SJCRH30 (cell line): ENCODE results near the gene CEP192. TPM values are rescaled to one million over a fixed set of nuclear protein-coding genes. Genes with fewer than 3 reads are reported as not detected.

Source experiments
- DNase-seq, 2 experiments: peaks; one replicate each; pipeline ENCODE4 v3.0.0-alpha.2; 2015 to 2020
- H3K27ac ChIP-seq: fragments of 250-450 bp; sonication (Bioruptor Pico); 2 replicates; pipeline ENCODE4 v1.5.1; 2020; ENCODE audit warnings: mild to moderate bottlenecking, moderate library complexity
- H3K27me3 ChIP-seq: fragments of 250-450 bp; sonication (Bioruptor Pico); 2 replicates; pipeline ENCODE4 v1.5.1; 2020; ENCODE audit warnings: mild to moderate bottlenecking, moderate library complexity
- H3K36me3 ChIP-seq: fragments of 250-450 bp; sonication (Bioruptor Pico); 2 replicates; pipeline ENCODE4 v1.5.1; 2020; ENCODE audit warnings: mild to moderate bottlenecking, moderate library complexity
- H3K4me1 ChIP-seq: fragments of 250-450 bp; sonication (Bioruptor Pico); 2 replicates; pipeline ENCODE4 v1.5.1; 2020; ENCODE audit warnings: mild to moderate bottlenecking, moderate library complexity
- H3K4me3 ChIP-seq: fragments of 250-450 bp; sonication (Bioruptor Pico); 2 replicates; pipeline ENCODE4 v1.5.1; 2020; ENCODE audit warnings: mild to moderate bottlenecking, moderate library complexity
- H3K9me3 ChIP-seq: fragments of 250-450 bp; sonication (Bioruptor Pico); replicated peaks from 2 replicates; pipeline ENCODE4 v1.5.1; 2020; ENCODE audit warnings: mild to moderate bottlenecking, moderate library complexity
- total RNA-seq: library from RNA; depleted of rRNA; stranded (reverse); fragments of >200 nt; shearing (Covaris generic); gene quantifications from 2 replicates; pipeline ENCODE4 v1.2.3, GENCODE V29; 2014

The CEP192 gene
- total RNA-seq, 1 experiment from 2014 or later = 28.4 TPM

DNA sequence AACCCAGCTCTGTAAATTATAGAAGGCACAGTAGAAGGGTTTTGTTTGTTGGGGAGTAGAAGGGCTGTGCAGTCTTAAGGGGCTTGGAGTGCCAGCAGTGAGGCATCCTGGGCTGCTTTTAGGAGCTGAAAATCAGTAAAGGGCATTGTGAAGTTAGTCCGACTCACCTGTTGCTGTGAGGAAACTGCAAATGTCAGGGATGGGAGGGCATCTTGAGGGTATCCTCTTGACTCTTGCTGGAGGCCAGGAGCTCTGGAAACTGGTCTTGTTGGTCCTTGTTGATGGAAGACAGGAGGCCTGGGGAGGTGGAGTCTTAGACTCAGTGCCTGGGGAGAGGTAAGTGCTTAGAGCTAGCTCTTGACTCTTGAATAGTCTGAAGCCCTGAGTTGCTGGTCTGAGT, 14.1 kb downstream of the CEP192 start:
- no peaks in the 10 kb centered on the region for H3K27me3 ChIP-seq
- H3K36me3 ChIP-seq = peaks cover 2% of the 10 kb centered on the region; the same call in 1 of the 2 replicates
- H3K9me3 ChIP-seq = no peaks in the 10 kb centered on the region

DNA sequence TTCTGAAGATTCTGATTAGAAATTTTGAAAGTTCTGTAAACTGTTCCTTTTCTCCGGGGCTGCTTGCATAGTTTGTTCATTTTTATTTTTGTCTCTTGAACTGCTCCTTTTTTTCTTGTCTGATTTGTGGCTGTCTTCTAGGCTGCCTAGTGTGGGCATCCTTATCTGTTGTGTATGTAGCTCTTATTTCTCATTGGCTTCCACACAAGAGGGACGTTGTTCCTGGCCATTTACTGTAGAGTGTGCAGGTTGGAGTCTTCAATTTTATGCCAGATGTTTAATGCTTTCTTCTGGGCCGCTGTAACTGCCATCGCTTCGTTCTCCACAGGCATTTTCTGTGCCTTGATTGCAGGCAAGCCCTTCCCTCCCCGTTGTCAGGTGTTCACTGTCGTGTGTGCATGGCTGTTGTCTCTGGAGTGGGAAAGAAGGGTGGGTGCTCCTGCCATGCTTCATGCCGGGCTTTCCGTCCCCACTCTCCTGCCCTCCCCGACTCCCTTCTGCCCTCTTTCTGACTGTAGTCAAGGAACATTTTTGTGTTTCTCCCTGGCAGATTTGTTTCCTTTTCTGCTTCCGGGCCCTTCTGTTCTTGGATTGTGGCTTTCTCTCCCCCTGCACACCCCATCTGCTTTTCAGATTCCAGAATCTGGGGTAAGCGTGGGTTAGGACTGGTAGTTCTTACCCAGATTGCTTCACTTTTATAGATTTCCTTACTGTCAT, 15.5 kb downstream of the CEP192 start:
- H3K9me3 ChIP-seq = no peaks in the 10 kb centered on the region
- H3K36me3 ChIP-seq = peaks cover 4% of the 10 kb centered on the region; the same call in 1 of the 2 replicates
- no peaks in the 10 kb centered on the region for H3K4me1 ChIP-seq
- H3K27ac ChIP-seq = no peak overlapping the region
- H3K4me3 ChIP-seq = no peak overlapping the region
- DNase-seq = no peak
- H3K27me3 ChIP-seq = no peaks in the 10 kb centered on the region

More for the DNA sequence above, 14.1 kb downstream of the CEP192 start:
- no peak overlapping the region for H3K4me3 ChIP-seq
- H3K27ac ChIP-seq = no peak overlapping the region
- DNase-seq = no peak
- H3K4me1 ChIP-seq = no peaks in the 10 kb centered on the region

DNA sequence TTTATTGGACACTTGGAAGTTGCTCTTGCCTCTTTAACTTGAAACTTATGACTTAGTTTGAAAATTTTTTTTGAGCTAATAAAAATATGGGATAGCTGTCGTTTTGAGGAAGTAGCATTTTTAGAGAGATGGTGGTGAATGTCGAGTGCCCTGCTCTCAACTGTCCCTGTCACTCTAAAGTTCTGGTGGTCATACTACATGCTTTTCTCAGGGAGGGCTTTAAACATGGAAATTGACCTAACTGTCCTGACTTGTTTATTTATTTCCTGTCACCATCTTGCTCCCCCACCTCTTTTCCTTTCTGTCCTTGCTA, 16.0 kb downstream of the CEP192 start:
- peaks cover 4% of the 10 kb centered on the region; the same call in 1 of the 2 replicates for H3K36me3 ChIP-seq
- H3K4me1 ChIP-seq = no peaks in the 10 kb centered on the region
- H3K4me3 ChIP-seq = no peak overlapping the region
- no peak overlapping the region for H3K27ac ChIP-seq
- no peaks in the 10 kb centered on the region for H3K9me3 ChIP-seq
- no peak for DNase-seq
- H3K27me3 ChIP-seq = no peaks in the 10 kb centered on the region

DNA sequence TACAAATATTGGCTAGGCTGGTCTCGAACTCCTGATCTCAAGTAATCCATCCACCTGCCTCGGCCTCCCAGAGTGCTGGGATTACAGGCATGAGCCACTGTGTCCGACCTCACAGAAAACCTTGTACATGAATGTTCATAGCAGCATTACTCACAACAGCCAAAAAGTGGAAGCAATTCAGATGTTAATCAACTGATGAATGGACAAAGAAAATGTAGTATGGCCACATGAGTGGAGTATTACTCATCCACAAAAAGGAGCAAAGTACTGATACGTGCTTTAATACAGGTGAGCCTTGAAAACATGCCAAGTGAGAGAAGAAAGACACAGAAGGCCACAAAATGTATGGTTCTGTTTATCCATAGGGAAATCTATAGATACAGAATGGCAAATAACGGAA, 20.6 kb downstream of the CEP192 start:
- Histone ChIP-seq H3K4me1 (no peaks in the 10 kb centered on the region), H3K27ac (no peak overlapping the region), H3K4me3 (no peak overlapping the region), H3K36me3 (peaks cover 8% of the 10 kb centered on the region), H3K27me3 (no peaks in the 10 kb centered on the region), H3K9me3 (no peaks in the 10 kb centered on the region)
- no peak for DNase-seq

DNA sequence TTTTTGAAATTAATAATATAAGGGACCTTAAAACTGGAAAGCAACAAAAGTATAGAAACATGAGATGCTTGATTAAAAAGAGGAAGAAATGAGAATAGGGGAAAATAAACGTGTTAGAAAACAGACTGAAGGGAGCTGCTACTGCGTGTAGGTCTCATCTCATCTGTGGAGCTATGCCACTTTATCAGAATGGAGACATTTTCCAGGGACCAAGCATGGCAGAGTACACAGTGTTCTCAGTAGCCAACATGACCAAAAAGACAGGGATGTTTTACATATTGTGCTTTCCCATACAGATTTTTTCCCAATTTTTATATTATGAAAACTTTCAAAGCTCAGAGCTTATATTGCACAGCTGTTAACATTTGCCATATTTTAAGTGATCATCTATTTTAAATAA, 23.1 kb downstream of the CEP192 start:
- Histone ChIP-seq H3K27ac (no peak overlapping the region), H3K27me3 (no peaks in the 10 kb centered on the region), H3K36me3 (peaks cover 17% of the 10 kb centered on the region), H3K9me3 (no peaks in the 10 kb centered on the region), H3K4me1 (no peaks in the 10 kb centered on the region), H3K4me3 (no peak overlapping the region)
- no peak for DNase-seq

DNA sequence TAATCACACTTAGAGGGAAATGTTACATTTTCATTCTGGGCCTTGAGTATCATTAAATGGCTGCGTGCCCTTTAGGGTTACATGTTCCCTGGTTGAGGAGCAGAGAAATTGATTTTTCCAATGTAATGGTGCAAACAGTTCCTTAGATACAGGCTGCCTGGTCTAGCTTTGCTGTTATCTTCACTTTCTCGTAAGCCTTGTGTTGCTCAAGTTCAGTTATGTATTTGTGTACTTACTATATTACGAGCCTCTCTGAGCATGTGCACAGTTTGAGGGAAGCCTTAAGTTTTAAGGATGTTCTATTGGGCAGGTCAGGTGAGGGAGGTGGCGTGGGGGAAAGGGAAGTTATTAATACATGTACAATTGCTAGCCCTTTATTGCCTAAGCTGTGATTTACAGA, 23.7 kb downstream of the CEP192 start:
- Histone ChIP-seq H3K9me3 (no peaks in the 10 kb centered on the region), H3K36me3 (peaks cover 17% of the 10 kb centered on the region), H3K4me3 (no peak overlapping the region), H3K27ac (no peak overlapping the region), H3K4me1 (no peaks in the 10 kb centered on the region), H3K27me3 (no peaks in the 10 kb centered on the region)
- no peak for DNase-seq

DNA sequence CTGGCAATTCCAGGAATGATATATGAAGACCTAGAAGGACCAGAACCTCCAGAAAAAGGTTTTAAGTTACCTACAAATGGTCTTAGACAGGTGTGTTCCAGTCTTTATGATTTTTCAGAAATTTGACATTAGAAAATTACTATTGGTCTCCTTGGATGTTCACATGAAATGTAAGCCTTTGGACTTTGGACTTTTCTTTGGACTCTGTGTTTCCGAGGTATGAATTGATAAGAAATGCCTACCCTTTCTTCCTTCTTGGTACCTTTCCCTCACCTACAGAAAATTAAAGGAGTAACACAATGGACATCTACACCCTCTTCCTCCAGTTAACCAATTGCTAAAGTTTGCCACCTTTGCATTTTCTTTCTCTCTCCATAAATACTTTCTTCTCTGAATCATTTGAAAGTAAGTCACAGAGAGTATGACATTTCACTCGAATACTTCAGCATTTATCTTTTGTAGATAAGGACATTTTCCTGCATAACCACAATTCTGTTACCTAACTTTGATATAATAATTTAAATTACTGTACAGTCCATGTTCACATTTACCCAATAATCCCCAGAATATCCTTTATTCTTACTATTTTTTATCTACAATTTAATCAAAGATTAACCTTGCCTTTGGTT, 26.2 kb downstream of the CEP192 start:
- Histone ChIP-seq H3K9me3 (no peaks in the 10 kb centered on the region), H3K27me3 (no peaks in the 10 kb centered on the region), H3K4me1 (no peaks in the 10 kb centered on the region), H3K36me3 (peaks cover 22% of the 10 kb centered on the region), H3K4me3 (no peak overlapping the region), H3K27ac (no peak overlapping the region)
- no peak for DNase-seq

DNA sequence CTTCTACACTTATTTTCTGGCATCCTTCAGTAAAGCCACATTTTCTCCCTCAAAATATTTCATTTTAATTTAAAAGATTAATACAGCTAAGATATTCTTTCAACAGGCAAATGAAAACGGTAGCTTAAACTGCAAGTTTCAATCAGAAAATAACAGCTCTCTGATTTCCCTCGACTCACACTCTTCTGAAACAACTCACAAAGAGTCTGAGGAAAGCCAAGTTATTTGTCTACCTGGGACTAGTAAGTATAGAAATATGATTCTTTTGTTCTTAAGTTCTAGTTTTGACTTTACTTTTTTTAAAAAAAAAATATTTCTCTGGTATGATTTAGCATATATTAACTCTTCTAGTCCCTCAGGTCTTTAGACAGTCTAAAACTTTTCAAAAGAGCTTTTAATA, 27.2 kb downstream of the CEP192 start:
- DNase-seq = no peak

DNA sequence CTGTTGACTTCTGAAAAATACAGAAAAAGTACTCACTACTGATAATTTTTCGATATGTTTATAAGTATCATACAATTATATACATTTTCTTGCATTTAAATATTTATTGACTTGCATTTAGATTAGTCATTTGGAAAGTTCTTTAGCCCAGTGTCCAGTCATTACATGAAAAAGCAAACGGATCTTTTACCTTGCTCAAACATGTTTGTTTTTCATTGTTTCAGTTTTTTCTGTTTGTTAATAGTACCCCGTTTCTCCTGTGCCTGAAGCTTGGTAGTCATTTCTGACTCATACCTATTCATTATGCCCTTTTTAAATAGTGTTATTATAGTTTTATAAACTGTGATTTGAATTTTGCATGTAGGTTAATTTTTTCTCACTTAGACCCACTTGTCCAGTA, 28.1 kb downstream of the CEP192 start:
- DNase-seq = no peak
- no peak overlapping the region for H3K27ac ChIP-seq
- no peaks in the 10 kb centered on the region for H3K9me3 ChIP-seq
- H3K27me3 ChIP-seq = no peaks in the 10 kb centered on the region
- H3K4me3 ChIP-seq = no peak overlapping the region
- peaks cover 33% of the 10 kb centered on the region for H3K36me3 ChIP-seq
- H3K4me1 ChIP-seq = no peaks in the 10 kb centered on the region

More for the DNA sequence above, 27.2 kb downstream of the CEP192 start:
- Histone ChIP-seq H3K27me3 (no peaks in the 10 kb centered on the region), H3K9me3 (no peaks in the 10 kb centered on the region), H3K36me3 (peaks cover 31% of the 10 kb centered on the region), H3K4me3 (no peak overlapping the region), H3K4me1 (no peaks in the 10 kb centered on the region), H3K27ac (no peak overlapping the region)

DNA sequence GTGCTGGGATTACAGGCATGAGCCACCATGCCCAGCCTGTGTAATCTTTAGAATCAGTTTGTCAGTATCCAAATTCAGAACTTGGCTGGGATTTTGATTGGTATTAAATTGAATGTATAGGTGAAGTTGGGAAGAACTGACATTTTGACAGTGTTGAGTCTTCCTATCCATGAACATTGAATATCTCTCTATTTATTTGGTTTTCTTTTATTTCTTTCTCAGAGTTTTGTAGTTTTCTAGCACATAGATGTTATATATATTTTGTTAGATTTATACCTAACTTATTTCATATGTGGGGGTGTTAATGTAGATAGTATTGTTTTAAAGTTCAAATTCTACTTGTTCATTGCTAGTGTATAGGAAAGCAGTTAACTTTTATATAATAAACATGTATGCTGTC, 31.5 kb downstream of the CEP192 start:
- H3K27me3 ChIP-seq = no peaks in the 10 kb centered on the region
- no peaks in the 10 kb centered on the region for H3K9me3 ChIP-seq
- DNase-seq = no peak
- H3K36me3 ChIP-seq = peaks cover 29% of the 10 kb centered on the region
- no peaks in the 10 kb centered on the region for H3K4me1 ChIP-seq
- no peak overlapping the region for H3K27ac ChIP-seq
- no peak overlapping the region for H3K4me3 ChIP-seq

DNA sequence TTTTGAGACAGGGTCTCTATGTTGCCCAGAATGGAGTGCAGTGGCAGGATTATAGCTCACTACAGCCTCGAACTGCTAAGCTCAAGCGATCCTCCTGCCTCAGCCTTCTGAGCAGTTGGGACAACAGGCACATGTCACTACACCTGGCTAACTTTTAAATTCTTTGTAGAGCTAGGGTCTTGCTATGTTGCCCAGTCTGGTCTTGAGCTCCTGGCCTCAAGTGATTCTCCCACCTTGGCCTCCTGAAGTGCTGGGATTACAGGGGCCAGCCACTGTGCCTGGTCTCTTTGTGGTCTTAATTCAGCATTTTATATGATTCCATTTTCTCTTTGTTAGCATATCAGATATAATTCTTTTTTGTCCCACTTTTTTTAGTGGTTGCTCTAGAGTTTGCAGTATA, 34.1 kb downstream of the CEP192 start:
- Histone ChIP-seq H3K36me3 (peaks cover 29% of the 10 kb centered on the region), H3K9me3 (no peaks in the 10 kb centered on the region), H3K4me3 (no peak overlapping the region), H3K27ac (no peak overlapping the region), H3K27me3 (no peaks in the 10 kb centered on the region), H3K4me1 (no peaks in the 10 kb centered on the region)
- no peak for DNase-seq

DNA sequence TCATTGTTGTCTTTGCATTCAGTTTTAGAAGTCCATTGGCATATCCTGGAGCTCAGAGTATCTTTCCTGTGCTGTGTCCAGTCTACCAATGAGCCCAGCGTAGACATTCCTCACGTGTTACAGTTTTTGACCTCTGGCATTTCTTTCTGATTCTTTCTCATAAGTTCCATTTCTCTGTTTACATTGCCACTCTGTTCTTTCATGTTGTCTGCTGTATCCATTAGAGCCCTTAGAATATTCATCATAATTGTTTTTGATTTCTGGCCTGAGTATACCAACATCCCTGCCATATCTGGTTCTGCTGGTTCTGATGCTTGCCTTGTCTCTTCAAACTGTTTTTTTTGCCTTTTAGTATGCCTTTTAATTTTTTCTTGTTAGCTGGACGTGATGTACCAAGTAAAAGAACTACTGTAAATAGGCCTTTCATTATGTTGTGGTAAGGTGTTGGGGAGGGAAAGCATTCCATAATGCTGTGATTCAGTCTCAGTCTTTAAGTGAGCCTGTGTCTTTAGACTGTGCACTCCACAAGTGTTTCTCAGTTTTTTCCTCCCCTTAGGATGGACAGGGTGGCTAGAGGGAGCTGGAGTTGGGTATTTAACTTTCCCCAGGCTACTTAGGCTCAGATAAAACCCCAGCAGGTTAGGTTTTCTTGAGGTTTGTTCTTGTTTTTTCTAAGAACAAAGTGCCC, 35.6 kb downstream of the CEP192 start:
- Histone ChIP-seq H3K36me3 (peaks cover 32% of the 10 kb centered on the region), H3K4me3 (no peak overlapping the region), H3K4me1 (no peaks in the 10 kb centered on the region), H3K27me3 (no peaks in the 10 kb centered on the region), H3K27ac (no peak overlapping the region), H3K9me3 (no peaks in the 10 kb centered on the region)
- DNase-seq = no peak

DNA sequence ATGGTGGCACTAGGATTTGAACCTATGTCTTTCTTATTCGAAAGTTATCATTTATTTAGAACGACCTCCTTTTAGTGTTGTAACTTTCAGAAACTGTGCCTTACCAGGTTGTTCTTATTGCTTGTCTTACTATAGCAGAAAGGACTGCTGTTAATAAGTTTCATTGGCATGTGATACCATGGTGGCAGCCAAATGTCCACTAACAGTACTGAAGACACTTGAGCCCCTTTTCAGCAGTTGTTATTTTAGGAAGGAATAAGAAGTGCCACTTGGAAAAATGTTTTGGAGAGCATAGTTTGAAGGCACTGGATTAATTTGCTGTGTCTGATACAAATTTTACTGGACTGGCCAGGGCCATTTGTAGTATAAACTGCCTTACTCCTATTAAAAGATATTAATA, 37.7 kb downstream of the CEP192 start:
- peaks cover 11% of the 10 kb centered on the region; the same call in 1 of the 2 replicates for H3K36me3 ChIP-seq
- H3K4me1 ChIP-seq = no peaks in the 10 kb centered on the region
- no peaks in the 10 kb centered on the region for H3K27me3 ChIP-seq
- H3K27ac ChIP-seq = no peak overlapping the region
- H3K9me3 ChIP-seq = no peaks in the 10 kb centered on the region
- DNase-seq = no peak
- no peak overlapping the region for H3K4me3 ChIP-seq

DNA sequence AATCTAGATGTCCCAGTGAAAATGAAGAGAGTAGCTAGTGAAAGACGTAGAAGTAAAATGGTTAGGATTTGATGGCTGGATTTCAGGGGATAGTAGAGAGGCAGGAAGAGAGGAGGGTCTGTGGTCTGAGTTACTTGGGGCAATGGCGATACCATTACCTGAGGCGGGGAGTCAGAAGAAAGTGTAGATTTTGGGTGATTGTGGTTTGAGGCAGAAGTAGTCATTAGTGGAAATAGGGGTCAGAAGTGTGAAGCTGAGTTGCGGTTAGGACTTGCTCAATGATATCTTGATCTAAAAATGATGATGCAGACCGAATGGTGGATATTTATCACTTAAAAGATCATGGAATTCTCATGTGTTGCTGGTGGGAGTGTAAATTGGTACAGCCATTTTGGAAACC, 41.0 kb downstream of the CEP192 start:
- H3K27me3 ChIP-seq = no peaks in the 10 kb centered on the region
- H3K27ac ChIP-seq = no peak overlapping the region
- peaks cover 14% of the 10 kb centered on the region; the same call in 1 of the 2 replicates for H3K36me3 ChIP-seq
- no peak for DNase-seq
- no peak overlapping the region for H3K4me3 ChIP-seq
- H3K9me3 ChIP-seq = no peaks in the 10 kb centered on the region
- no peaks in the 10 kb centered on the region for H3K4me1 ChIP-seq

DNA sequence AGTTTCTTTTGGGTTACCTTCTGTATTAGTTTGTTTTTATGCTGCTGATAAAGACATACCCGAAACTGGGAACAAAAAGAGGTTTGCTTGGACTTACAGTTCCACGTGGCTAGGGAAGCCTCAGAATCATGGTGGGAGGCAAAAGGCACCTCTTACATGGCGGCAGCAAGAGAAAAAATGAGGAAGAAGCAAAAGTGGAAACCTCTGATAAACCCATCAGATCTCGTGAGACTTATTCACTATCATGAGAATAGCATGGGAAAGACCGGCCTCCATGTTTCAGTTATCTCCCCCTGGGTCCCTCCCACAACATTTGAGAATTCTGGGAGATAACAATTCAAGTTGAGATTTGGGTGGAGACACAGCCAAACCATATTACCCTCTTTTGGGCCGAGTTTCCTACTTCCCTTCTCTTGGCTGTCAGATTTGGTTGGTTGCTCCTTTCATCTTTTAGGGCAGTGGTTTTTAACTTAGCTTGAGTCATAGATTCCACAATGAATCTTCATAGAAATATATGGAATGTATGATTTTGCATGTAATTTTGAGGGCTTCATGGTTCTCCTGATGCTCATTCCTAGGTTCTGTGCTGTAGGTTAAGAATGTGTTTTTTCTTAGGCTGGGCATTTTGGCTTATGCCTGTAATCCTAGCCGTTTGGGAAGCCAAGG, 44.2 kb downstream of the CEP192 start:
- H3K9me3 ChIP-seq = no peaks in the 10 kb centered on the region
- no peak for DNase-seq
- H3K27me3 ChIP-seq = no peaks in the 10 kb centered on the region
- no peaks in the 10 kb centered on the region for H3K4me1 ChIP-seq
- no peak overlapping the region for H3K4me3 ChIP-seq
- no peak overlapping the region for H3K27ac ChIP-seq
- H3K36me3 ChIP-seq = peaks cover 10% of the 10 kb centered on the region; the same call in 1 of the 2 replicates
